HG02588 (cell line): ENCODE measurements around the gene UMPS.

Source experiments
- ATAC-seq: cut with Tn5 transposase; IDR thresholded peaks from one replicate; pipeline ENCODE4 v1.9.1; 2021; ENCODE audit warnings: mild to moderate bottlenecking, moderate library complexity; ENCODE audit not compliant: unreplicated experiment

Gene UMPS

DNA sequence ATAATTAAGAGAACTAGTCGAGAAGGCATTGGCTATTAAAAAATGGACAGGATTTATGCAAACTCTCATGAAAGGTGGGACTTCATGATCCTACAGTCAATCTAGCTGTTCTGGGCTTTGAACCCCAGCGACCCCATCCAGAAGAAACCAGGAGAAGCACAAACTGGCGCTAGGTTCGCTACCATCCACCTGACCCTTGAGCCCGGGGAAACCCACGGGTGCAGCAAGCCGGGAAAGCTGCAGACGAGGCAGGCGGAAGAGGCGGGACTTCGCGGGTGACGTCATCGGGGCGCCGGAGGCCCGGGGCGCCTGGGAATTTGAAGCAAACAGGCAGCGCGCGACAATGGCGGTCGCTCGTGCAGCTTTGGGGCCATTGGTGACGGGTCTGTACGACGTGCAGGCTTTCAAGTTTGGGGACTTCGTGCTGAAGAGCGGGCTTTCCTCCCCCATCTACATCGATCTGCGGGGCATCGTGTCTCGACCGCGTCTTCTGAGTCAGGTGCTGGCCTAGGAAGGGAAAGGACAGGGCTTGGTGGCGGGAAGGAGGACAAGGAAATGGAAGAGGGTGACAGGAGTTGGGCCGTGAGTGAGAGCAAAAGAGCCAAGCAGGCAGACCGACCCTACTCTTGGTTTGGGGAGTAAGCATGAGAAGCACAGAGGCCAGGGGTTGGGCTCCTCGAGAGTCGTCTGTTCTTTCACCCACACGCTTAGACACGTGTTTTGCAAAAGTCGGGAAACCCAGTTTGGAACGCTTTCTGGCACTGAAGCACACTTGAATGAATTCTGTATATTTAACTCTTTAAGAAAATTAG is at the start of gene UMPS:
Gene UMPS (plus strand): TSS at position 324 of the 812 bp plus-strand sequence. CDS start 20 bp downstream, at position 344.
- peak; percentile 96 for ATAC-seq

DNA sequence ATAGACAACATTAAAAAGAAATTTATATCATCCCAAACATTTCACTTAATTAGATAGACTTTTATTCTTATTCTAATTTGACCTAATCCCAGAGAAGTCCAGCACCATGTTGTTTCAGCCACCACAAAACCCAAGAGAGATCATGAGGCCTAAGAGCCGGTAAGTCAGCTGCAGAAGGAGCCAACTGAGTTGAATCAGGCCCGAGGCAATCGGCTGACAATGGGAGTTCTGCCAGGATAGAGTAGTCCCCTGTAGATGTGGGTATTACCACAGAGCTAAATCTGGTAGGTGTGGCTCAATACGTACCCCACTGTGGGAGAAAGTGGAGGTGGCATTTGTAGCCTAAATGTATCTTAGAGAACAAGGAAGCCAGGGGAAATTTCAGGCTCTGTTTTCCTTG is 49.7 kb upstream of the UMPS start:
- no peak for ATAC-seq

DNA sequence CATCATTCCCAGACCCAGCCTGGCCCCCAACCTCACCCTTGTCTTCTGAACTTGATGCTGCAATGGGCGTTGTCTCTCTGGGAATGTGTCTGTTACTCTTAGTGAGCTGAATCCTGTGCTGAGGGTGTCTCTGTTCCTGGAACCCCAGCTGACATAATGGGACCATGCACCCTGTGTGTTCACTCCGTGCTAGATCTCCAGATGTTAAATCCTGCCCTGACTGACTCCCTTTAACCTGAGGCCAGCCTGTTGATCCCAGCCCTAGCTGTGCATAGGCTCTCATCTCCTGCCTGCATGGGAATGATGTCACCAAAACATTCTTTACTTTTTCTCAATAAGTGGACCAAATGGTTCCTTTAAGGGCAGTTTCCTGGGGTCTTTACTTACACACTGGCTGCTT is 48.0 kb upstream of the UMPS start:
- no peak for ATAC-seq

DNA sequence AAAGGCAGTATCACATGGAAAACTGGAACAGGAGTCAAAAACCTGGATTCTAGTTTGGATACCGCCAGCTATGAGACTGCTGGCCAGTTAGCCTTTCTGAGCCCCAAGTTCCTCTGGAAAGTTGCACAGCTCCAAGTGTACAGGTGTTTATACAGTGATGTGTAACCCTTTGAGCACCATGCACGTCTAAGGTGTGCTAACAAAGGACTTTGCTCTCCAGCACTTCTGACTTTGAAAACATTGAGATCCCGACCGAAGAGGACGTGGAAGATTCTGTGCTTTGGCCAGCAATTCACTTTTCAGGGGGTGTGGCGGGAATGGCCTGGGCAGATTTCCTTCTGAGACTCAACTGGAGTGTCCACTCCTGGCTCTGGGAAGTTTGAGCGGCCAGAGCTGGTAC is 45.8 kb upstream of the UMPS start:
- no peak for ATAC-seq

DNA sequence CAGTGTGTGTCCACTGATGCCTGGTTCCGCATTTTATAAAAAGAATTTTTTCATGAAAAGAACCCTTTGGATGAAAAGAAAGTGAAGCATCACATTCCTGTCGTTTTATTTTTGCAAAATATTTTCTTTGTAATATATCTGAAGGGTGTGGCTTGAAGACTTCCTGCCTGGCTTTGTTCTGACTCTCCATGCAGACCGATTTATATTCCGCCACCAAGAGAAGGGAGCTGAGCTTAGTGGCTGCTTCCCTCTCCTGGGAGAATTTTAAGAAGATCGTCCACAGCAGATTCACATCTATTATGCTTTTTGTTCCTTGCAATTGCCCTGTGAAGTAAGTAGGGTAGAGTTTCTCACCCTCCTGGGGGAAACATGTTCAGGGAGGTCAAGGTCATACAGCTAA is 45.2 kb upstream of the UMPS start:
- no peak for ATAC-seq

DNA sequence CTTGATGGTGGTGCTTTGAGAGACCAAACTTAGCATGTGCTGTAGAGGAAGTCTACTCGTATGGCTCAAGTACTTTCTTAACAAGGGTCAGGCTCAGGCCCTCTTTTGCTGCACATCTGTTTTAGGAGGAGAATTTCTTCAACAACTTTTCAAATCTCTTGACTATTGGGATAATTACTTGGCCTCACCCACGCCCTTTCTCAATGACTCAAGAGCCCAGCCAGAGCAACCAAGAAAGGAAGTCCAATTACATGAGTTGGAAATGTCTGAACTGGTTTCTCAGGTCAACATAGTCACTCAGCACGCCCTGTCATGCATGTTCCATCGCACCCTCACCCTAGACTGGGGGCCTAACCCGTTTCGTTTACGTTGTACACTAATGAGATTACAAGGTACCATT is 44.8 kb upstream of the UMPS start:
- ATAC-seq, result no peak

DNA sequence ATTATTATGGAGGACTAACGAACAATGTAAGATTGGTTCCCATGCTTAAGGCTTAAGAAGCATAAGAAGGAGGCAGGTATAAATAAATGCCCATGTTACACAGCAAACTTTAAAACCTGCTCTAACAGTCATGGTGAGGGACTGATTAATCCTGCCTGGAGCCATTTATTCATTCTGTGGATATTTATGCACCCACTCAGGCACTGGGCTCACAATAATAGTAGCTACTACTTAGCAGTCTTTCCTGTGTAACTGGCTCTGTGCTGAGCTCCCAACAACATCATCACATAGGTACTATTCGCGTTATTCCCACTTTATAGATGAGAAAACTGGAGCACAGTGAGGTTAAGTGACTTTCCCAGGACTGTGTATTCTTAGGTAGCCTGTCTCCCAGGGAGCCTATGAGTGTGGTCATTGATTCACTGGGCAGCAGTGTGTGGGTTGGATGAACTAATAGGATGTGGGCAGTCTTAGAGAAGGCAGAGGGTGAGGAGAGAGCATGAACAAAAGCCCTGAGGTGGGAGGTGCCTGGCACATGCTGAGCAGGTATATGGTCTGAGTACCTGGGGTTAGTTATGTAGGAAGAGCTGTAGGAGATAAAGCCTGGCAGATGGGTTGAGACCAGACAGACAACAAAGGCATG is 44.1 kb upstream of the UMPS start:
- no peak for ATAC-seq

DNA sequence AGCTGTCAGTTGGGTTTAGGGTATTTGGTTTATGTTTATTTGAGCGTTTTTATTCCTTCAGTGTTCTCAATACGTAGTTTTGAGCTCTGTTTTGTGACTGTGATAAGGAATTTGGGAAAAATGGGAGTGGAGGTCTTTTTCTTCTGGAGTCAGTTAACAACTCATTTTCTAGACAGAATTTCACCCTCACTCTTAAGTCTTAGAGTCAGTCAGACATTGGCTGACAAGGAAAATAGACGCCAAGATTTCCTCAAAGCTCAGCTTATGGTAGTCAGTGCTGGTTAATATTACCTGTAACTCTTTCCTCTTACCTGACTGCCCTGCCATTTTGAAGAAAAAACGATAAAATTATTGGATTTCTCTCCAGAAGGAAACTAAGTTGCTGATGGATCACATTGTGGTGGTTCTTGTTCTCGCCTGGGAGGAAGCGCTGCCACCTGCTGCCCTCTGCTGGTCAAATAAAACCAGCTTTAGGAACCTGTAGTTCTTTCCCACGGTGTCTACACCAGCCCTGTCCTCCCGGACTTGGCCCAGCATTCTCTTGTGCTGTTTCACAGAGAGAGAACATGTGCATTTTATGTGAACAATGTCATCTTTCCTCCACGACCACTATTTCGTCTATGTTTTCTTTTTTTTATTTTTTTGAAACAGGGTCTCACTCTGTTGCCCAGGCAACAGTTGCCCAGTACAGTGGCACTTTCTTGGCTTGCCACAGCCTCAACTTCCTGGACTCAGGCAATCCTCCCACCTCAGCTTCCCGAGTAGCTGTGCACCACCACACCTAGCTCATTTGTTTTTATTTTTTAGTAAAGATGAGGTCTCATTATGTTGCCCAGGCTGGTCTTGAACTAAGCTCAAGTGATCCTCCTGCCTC is 41.4 kb upstream of the UMPS start:
- no peak for ATAC-seq

DNA sequence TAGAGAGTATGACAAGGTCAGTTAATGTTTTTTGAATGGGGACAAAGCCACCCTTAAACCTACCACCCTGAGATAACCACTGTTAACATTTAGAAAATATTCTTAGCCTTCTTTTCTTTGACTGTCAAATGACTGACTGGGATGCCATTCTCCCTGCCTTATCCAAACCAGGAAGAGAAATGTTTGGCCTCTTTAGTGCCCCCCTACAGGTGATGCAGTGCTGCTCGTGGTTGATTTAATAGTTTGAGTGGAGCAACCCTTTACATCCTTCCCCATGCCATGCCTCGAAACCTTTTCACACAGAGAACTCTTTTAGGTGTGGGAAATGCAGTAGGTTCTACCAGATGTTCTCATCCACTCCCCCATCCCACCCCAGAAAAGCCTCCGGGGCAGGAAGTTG is 38.7 kb upstream of the UMPS start:
- no peak for ATAC-seq

DNA sequence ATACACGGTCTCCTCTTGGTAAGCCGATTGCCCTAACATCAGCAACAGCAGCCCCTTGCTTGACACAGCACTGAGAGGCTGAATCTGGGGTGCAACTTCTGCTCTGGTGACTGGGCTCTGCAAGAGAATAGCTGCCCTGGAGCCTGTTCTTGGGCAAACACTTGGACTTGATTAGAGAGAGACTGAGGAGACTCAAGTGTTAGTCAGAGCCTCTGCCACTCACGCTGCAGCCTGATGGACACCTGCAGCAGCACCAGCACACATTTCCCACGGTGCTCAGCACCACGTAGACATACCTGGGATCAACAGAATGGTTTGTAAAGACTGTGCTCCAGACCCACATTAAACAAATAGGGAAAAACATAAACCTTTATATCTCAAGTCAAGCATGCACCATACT is 35.8 kb upstream of the UMPS start:
- no peak for ATAC-seq

DNA sequence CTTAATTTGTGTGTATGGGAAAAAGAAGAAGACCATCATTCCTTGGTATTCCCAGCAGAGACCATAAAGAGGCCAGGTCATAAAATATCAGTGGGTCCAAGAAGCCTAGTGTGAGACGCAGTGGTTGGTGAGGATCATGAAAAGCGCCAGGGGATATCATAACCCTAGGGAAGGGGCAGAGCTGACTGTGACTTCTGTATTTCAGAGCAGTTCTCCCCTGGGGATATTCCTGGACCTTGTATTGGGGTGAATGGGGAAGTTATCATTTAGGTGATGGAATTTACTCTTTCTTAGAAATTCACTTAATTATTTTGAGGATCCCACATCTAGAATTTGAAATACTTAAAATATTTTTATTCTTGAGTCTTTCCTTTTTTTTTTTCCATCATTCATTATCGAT is 34.9 kb upstream of the UMPS start:
- ATAC-seq, result no peak

DNA sequence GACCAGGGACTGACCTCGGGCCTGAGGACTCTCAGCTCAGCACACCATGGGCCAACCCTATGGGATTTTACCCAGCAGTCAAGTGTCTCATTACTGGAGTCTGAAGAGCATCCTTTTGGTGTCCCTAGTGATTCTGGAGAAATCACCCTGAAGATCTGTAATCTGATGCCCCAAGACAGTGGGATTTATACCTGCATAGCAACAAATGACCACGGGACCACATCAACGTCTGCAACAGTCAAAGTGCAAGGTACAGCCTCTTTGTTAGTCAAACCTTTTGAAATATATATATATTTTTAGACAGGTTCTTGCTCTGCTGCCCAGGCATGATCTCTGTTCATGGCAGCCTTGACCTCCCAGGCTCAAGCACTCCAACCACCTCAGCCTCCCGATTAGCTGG is 34.2 kb upstream of the UMPS start:
- no peak for ATAC-seq

DNA sequence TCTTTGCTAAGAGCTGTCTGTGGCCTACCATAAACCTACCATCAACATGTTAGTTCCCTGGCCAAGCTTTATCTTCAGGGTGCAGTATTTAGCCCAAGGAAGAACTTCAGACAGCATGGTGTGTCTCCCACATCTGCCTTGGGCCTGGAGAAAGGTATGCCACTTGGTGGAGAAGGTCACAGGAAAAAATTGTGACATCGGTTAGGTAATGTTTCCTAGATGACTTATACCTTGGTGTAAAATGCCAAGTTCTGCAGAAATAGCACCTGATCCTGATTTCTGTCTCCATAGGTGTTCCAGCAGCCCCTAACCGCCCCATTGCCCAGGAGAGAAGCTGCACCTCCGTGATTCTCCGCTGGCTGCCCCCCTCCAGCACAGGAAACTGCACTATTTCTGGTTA is 33.0 kb upstream of the UMPS start:
- ATAC-seq, result no peak

DNA sequence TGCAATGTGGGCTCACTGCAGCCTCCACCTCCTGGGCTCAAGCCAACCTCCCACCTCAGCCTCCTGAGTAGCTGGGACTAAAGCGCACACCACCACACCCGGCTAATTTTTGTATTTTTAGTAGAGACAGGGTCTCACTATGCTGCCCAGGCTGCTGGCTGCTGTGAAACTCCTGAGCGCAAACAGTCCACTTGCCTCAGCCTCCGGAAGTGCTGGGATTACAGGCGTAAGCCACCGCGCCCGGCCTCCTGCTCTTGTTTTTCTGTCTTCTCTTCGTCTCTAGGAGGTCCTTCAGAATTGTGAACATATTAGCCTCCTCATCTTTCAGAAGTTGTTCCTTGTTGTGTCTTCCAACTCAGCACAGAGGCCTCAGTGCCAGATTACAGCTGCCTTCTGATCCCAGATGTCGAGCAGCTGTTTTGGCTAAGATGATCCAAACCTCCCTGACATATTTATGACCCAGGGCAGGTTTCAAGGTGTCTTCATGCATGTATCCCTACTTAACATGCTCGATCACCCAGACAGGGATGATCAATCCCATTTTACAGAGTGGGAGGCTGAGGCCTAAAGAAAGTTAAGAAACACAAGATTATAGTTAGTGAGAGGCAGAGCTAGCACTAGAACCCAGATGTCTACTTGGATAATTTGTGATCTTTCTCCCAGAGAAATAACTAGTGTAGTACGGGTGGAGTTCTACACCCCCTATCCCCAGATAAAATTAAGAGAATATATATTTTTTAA is 32.1 kb upstream of the UMPS start:
- ATAC-seq, result no peak

DNA sequence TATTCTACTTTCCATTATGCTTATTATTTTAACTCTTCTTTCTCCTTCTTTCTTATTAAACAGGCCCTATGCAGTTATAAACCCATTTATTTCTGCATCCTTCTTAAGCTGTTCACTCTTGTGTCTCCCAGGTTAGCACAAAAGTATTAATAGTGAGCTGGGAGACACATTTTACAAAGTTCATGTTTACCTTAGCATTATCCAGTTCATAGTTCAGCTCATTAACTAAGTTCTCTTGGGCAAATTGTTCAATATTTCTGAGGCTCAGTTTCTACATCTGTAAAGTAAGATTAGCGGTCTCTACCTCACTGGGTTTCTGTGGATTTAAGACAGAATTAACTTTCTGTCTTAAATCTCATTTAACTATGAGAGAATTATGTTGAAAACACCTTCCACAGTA is 31.2 kb upstream of the UMPS start:
- no peak for ATAC-seq

DNA sequence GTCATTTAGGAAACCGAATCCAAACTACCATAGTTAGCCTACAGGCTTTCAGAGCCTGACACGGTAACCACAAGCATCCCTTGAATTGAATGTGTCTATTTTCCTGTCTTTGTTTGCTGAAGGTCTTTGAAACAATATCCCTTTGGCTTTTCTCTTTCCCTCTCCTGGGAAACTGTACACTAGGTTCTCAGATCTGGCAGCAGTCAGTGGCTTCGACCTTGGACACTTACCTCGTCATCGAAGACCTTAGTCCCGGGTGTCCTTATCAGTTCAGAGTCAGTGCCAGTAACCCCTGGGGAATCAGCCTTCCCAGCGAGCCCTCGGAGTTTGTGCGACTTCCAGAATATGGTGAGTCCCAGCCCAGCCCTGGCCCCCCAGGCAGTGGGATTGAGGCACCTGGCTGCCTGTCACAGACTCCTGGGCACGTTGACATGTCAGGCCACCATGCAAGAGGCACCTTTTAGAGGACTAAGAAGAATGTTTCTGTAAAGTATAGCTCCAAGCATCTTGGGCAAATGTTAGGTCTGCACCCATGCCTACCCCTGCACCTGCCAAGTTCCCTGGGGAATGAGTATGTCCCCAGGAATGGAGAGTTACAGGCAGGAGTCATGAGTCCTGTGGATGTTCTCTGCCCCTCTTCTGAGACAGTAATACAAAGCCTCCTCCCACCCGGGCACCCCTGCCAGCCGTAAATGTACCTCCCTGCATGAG is 30.4 kb upstream of the UMPS start:
- no peak for ATAC-seq

DNA sequence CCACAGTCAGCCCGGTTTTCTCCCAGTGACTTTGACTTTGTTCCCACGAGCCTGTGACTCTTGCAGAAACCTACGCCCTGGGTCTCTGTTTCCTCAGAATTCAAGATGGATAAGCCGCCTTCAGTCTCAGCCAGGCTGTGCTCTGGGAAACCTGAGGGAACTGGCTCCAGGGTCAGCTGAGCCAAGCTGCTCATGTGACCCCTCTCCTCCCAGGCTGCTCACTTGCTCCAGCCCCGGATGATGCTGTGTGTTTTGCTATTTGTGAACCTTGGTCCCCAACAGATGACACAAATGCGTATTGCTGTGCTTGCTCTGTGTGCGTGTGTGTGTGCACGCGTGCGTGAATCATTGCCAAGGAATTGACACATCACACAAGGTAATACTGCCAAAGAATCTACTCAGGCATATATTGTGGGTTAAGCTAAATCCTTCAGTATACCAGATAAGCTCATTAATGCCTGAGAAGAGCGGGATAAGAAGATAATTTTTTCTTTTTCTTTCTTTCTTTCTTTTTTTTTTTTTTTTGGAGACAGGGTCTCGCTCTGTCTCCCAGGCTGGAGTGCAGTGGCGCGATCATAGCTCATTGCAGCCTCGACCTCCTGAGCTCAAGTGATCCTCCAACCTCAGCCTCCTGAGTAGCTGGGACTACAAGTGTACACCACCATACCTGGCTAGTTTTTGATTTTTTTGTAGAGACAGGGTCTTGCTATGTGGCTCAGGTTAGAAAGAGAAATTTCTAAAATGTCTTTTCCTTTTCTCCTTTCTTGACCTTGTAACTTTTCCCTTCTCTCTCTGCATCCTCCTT is 29.2 kb upstream of the UMPS start:
- ATAC-seq, result no peak

DNA sequence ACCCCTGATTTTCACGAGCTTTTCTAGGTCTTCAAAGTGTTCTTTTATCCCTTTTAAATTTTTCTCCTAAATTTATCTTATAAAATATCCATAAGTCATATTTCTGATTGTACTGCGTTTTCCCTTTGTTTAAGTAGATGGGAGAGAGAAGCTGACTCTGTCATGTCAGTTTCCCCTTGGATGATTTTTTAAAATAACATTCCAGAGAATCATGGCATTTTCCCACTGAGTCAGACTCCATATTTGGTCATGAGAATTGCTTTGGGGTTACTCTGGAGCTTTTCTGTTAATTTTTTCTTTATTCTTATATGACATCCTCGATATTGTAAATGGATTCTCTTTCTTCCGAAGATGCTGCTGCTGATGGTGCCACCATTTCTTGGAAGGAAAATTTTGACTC is 28.6 kb upstream of the UMPS start:
- ATAC-seq, result no peak

DNA sequence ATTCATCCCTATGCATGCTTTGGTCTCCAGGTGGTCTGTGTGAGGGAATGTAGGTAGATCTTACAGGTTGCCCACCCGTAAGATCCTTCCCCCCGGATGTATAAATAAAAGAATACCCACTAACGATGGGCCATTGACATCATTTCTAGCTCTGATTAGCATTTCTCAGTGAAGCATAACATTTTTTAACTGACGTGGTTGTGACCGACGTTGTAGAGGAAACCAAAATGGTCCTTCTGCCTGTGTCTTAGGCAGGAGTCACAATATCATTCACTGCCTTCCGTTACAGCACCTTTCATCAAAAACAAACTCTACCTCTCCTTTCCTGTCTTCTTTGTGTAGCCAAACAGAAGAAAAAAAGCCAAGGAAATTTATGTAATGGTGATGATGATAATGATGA is 27.3 kb upstream of the UMPS start:
- no peak for ATAC-seq

DNA sequence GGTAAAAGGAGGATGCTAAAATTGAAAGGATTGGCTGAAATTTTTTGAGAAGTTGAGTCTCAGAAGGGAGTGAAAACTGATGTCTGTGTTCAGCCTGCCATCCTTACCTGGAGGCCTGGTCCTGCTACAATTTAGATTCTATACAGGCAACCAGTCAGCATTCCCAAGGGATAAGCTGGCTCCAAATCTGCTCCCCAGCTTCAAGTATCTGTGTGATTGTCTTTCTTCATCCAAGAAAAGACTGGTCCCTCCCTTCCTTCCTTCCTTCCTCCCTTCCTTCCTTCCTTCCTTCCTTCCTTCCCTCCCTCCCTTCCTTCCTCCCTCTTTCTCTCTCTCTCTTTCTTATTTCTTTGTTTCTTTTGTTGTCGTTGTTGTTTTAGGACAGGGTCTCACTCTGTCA is 24.7 kb upstream of the UMPS start:
- no peak for ATAC-seq
